Measurements from ENCODE around the gene MRPL42.

The MRPL42 gene

GRCh38 chr12:93514853-93515252 is 47.5 kb downstream of the MRPL42 start:
- no peak for TF ChIP-seq REST (IDR thresholded peaks at IDR 0.05; ENCODE audit: insufficient read depth in 1 of 2, low read depth in 2 of 2, low read length in 2 of 2)
- no peak for TF ChIP-seq SIN3A (IDR thresholded peaks at IDR 0.05; ENCODE audit: borderline replicate concordance, insufficient read depth, low read length)
- TF ChIP-seq FOXP2 (optimal IDR thresholded peaks at IDR 0.05; ENCODE audit: borderline replicate concordance, extremely low read depth, extremely low read length, insufficient read depth): no peak
- no peak for TF ChIP-seq POLR2AphosphoS5 (IDR thresholded peaks at IDR 0.05; ENCODE audit: low read depth, low read length)

- TF ChIP-seq POLR2AphosphoS5 (IDR thresholded peaks at IDR 0.05; ENCODE audit: low read depth, low read length) (no peak), SIN3A (IDR thresholded peaks at IDR 0.05; ENCODE audit: borderline replicate concordance, insufficient read depth, low read length) (no peak), FOXP2 (optimal IDR thresholded peaks at IDR 0.05; ENCODE audit: borderline replicate concordance, extremely low read depth, extremely low read length, insufficient read depth) (no peak), TAF1 (IDR thresholded peaks at IDR 0.05; ENCODE audit: borderline replicate concordance, insufficient read depth, low read length) (no peak), REST (IDR thresholded peaks at IDR 0.05; ENCODE audit: insufficient read depth in 1 of 2, low read depth in 2 of 2, low read length in 2 of 2) (no peak)
These were observed 51.4 kb downstream of the MRPL42 start for GRCh38 chr12:93518725-93519124.

GRCh38 chr12:93519859-93520258 is 52.5 kb downstream of the MRPL42 start:
- TF ChIP-seq FOXP2 (optimal IDR thresholded peaks at IDR 0.05; ENCODE audit: borderline replicate concordance, extremely low read depth, extremely low read length, insufficient read depth): no peak
- TF ChIP-seq POLR2AphosphoS5 (IDR thresholded peaks at IDR 0.05; ENCODE audit: low read depth, low read length): no peak
- TF ChIP-seq REST (IDR thresholded peaks at IDR 0.05; ENCODE audit: insufficient read depth in 1 of 2, low read depth in 2 of 2, low read length in 2 of 2): no peak
- TF ChIP-seq SIN3A (IDR thresholded peaks at IDR 0.05; ENCODE audit: borderline replicate concordance, insufficient read depth, low read length): no peak
- TF ChIP-seq TAF1 (IDR thresholded peaks at IDR 0.05; ENCODE audit: borderline replicate concordance, insufficient read depth, low read length): no peak

GRCh38 chr12:93520454-93520853 is 53.1 kb downstream of the MRPL42 start:
- TF ChIP-seq REST (IDR thresholded peaks at IDR 0.05; ENCODE audit: insufficient read depth in 1 of 2, low read depth in 2 of 2, low read length in 2 of 2): no peak
- TF ChIP-seq SIN3A (IDR thresholded peaks at IDR 0.05; ENCODE audit: borderline replicate concordance, insufficient read depth, low read length): no peak
- TF ChIP-seq POLR2AphosphoS5 (IDR thresholded peaks at IDR 0.05; ENCODE audit: low read depth, low read length): no peak
- no peak for TF ChIP-seq FOXP2 (optimal IDR thresholded peaks at IDR 0.05; ENCODE audit: borderline replicate concordance, extremely low read depth, extremely low read length, insufficient read depth)
- TF ChIP-seq TAF1 (IDR thresholded peaks at IDR 0.05; ENCODE audit: borderline replicate concordance, insufficient read depth, low read length): no peak

All from PFSK-1 (cell line).